H1 (cell line): ENCODE data around the gene TEX38. TPM values are rescaled to one million over a fixed set of nuclear protein-coding genes. Genes with fewer than 3 reads are reported as not detected.

Source experiments
- CTCF ChIA-PET: fragments of 300-600 bp; sonication (Branson Sonifier 250); formaldehyde crosslinking; loops from one replicate; lab custom pipeline; 2021; ENCODE audit not compliant: partially characterized antibody; lab: Charles Lee
- POLR2A ChIA-PET: fragments of 300-600 bp; sonication (Branson Sonifier 250); formaldehyde crosslinking; loops from one replicate; lab custom pipeline; 2021; ENCODE audit warnings: inconsistent platforms; ENCODE audit not compliant: partially characterized antibody; lab: Charles Lee
- DNase-seq, 2 experiments: peaks; one replicate each; pipeline versions ENCODE4 v3.0.0 to v3.0.0-alpha.2; 2010 to 2022; ENCODE audit warnings: low spot score in 2 of 2, low read depth in 1 of 2, mixed read lengths in 1 of 2
- FAIRE-seq: peaks from 2 replicates; lab custom pipeline; 2011; peaks lifted over from hg19 to GRCh38; lab: Jason Lieb, UNC
- H2AFZ ChIP-seq: 2 replicates; pipeline ENCODE4 v1.8.1; 2012; ENCODE audit warnings: low read length, inconsistent platforms
- H2AK5ac ChIP-seq: 2 replicates; pipeline ENCODE4 v1.6.1; 2013; ENCODE audit warnings: low read depth, low read length
- H2BK120ac ChIP-seq: replicated peaks from 2 replicates; pipeline ENCODE3; 2013; ENCODE audit warnings: low read depth, low read length, inconsistent platforms
- H2BK12ac ChIP-seq: 2 replicates; pipeline ENCODE4 v1.6.1; 2013; ENCODE audit warnings: low read depth, low read length
- H2BK15ac ChIP-seq: 2 replicates; pipeline ENCODE4 v1.6.1; 2013; ENCODE audit warnings: low read length
- H2BK20ac ChIP-seq: 2 replicates; pipeline ENCODE4 v1.6.1; 2013; ENCODE audit warnings: low read length
- H2BK5ac ChIP-seq: 2 replicates; pipeline ENCODE4 v1.6.1; 2013; ENCODE audit warnings: low read depth, low read length
- H3K14ac ChIP-seq: 2 replicates; pipeline ENCODE4 v1.6.1; 2013; ENCODE audit warnings: inconsistent platforms; ENCODE audit not compliant: insufficient read length
- H3K18ac ChIP-seq: 2 replicates; pipeline ENCODE4 v1.6.1; 2013; ENCODE audit warnings: low read length; ENCODE audit errors: extremely low read depth
- H3K23ac ChIP-seq: 2 replicates; pipeline ENCODE4 v1.6.1; 2013; ENCODE audit warnings: inconsistent platforms; ENCODE audit not compliant: insufficient read length
- H3K23me2 ChIP-seq: 2 replicates; pipeline ENCODE4 v1.6.1; 2013; ENCODE audit warnings: low read depth, low read length
- H3K27ac ChIP-seq: 2 replicates; pipeline ENCODE4 v1.6.1; 2011; ENCODE audit warnings: low read depth, low read length, inconsistent platforms
- H3K27me3 ChIP-seq, 4 experiments: replicated peaks in 1 of 4; 1 replicate in 1 of 4; 2 replicates in 3 of 4; pipeline versions ENCODE4 v1.6.1 to v1.8.1; 2011 to 2013; ENCODE audit warnings: low read length in 3 of 4, mild to moderate bottlenecking in 3 of 4, inconsistent platforms in 2 of 4, mixed read lengths in 2 of 4, moderate library complexity in 1 of 4; ENCODE audit not compliant: control insufficient read depth in 3 of 4, insufficient read depth in 3 of 4; ENCODE audit errors: extremely low read depth in 1 of 4
- H3K36me3 ChIP-seq, 4 experiments: 2 replicates each; pipeline versions ENCODE4 v1.6.1 to v1.8.1; 2011 to 2013; ENCODE audit warnings: mild to moderate bottlenecking in 4 of 4, low read length in 3 of 4, moderate library complexity in 2 of 4, control low read depth in 1 of 4, inconsistent platforms in 1 of 4; ENCODE audit not compliant: insufficient read depth in 4 of 4, control insufficient read depth in 2 of 4
- H3K4ac ChIP-seq: replicated peaks from 2 replicates; pipeline ENCODE3; 2013; ENCODE audit warnings: low read length, low read depth, mixed read lengths, inconsistent platforms; ENCODE audit not compliant: insufficient read length
- H3K4me1 ChIP-seq, 4 experiments: replicated peaks in 1 of 4; 1 replicate in 1 of 4; 2 replicates in 3 of 4; pipeline versions ENCODE4 v1.6.1 to v1.8.1; 2011 to 2013; ENCODE audit warnings: low read length in 3 of 4, inconsistent platforms in 2 of 4, mixed read lengths in 1 of 4; ENCODE audit not compliant: insufficient read depth in 4 of 4, control insufficient read depth in 3 of 4
- H3K4me2 ChIP-seq, 2 experiments: 2 replicates each; pipeline versions ENCODE4 v1.6.1 to v1.8.1; 2011 to 2013; ENCODE audit warnings: low read depth in 2 of 2, low read length in 2 of 2, control low read depth in 1 of 2, inconsistent platforms in 1 of 2, mild to moderate bottlenecking in 1 of 2; ENCODE audit not compliant: insufficient read depth in 1 of 2
- H3K4me3 ChIP-seq, 4 experiments: fragments of 200-600, 300-600 bp in 1 of 4; sonication (generic), shearing (Covaris generic), sonication (Bioruptor Twin) in 1 of 4; 2 replicates each; pipeline versions ENCODE4 v1.5.1 to v1.8.1; 2011 to 2016; ENCODE audit warnings: low read length in 4 of 4, low read depth in 3 of 4, control low read depth in 2 of 4, inconsistent platforms in 2 of 4, mild to moderate bottlenecking in 2 of 4, mixed read lengths in 1 of 4, moderate library complexity in 1 of 4; ENCODE audit not compliant: insufficient read depth in 2 of 4; ENCODE audit errors: extremely low read depth in 1 of 4
- H3K56ac ChIP-seq: replicated peaks from 2 replicates; pipeline ENCODE3; 2013; ENCODE audit warnings: low read depth, mild to moderate bottlenecking, mixed read lengths, low read length, inconsistent platforms; ENCODE audit not compliant: insufficient read length
- H3K79me1 ChIP-seq: 2 replicates; pipeline ENCODE4 v1.6.1; 2013; ENCODE audit warnings: low read depth, low read length, control low read depth
- H3K79me2 ChIP-seq, 2 experiments: 2 replicates each; pipeline versions ENCODE4 v1.6.1 to v1.8.1; 2012 to 2013; ENCODE audit warnings: low read length in 2 of 2, mild to moderate bottlenecking in 2 of 2, inconsistent platforms in 1 of 2; ENCODE audit not compliant: insufficient read depth in 2 of 2, control insufficient read depth in 1 of 2
- H3K9ac ChIP-seq, 4 experiments: replicated peaks in 1 of 4; 1 replicate in 1 of 4; 2 replicates in 3 of 4; pipeline versions ENCODE4 v1.6.1 to v1.8.1; 2011 to 2013; ENCODE audit warnings: low read depth in 3 of 4, low read length in 3 of 4, control low read depth in 2 of 4, mild to moderate bottlenecking in 2 of 4, moderate library complexity in 2 of 4, inconsistent platforms in 1 of 4; ENCODE audit errors: extremely low read depth in 1 of 4
- H3K9me3 ChIP-seq, 2 experiments: 2 replicates each; pipeline versions ENCODE4 v1.6.1 to v1.8.1; 2012 to 2013; ENCODE audit warnings: mild to moderate bottlenecking in 2 of 2, moderate library complexity in 2 of 2, control low read depth in 1 of 2, inconsistent platforms in 1 of 2, low read depth in 1 of 2, low read length in 1 of 2, mixed read lengths in 1 of 2; ENCODE audit not compliant: insufficient read depth in 2 of 2
- H4K20me1 ChIP-seq, 2 experiments: replicated peaks in 1 of 2; 2 replicates each; pipeline versions ENCODE3 to v1.8.1; 2011 to 2013; ENCODE audit warnings: inconsistent platforms in 2 of 2, low read length in 2 of 2, mild to moderate bottlenecking in 1 of 2; ENCODE audit not compliant: insufficient read depth in 2 of 2, control insufficient read depth in 1 of 2
- H4K5ac ChIP-seq: 2 replicates; pipeline ENCODE4 v1.6.1; 2013; ENCODE audit warnings: low read length, low read depth, mixed read lengths, inconsistent platforms; ENCODE audit not compliant: insufficient read length
- H4K8ac ChIP-seq: 2 replicates; pipeline ENCODE4 v1.8.0; 2013; ENCODE audit warnings: mild to moderate bottlenecking, moderate library complexity, low read length, inconsistent platforms; ENCODE audit not compliant: insufficient read depth; ENCODE audit errors: extremely low read depth
- H4K91ac ChIP-seq: replicated peaks from 2 replicates; pipeline ENCODE3; 2013; ENCODE audit warnings: low read length, mixed read lengths, inconsistent platforms; ENCODE audit not compliant: insufficient read length
- ASH2L ChIP-seq: fragments of 200-600, 300-600 bp; sonication (generic); IDR thresholded peaks from one replicate; pipeline ENCODE4 v1.7.1; 2017; ENCODE audit warnings: low read length
- ATF3 ChIP-seq: IDR thresholded peaks from 2 replicates; pipeline ENCODE4 v1.6.1; 2011; ENCODE audit warnings: low read depth, mild to moderate bottlenecking, low read length; ENCODE audit not compliant: insufficient read depth
- BACH1 ChIP-seq: IDR thresholded peaks from 2 replicates; pipeline ENCODE4 v1.6.1; 2012; ENCODE audit warnings: low read length, improper control_type of control experiment
- CEBPB ChIP-seq: IDR thresholded peaks from 2 replicates; pipeline ENCODE4 v1.6.1; 2012; ENCODE audit warnings: low read depth, low read length
- FOSL1 ChIP-seq: IDR thresholded peaks from 2 replicates; pipeline ENCODE4 v1.6.1; 2011; ENCODE audit warnings: mild to moderate bottlenecking, low read depth, low read length, moderate library complexity; ENCODE audit not compliant: insufficient read depth
- HDAC6 ChIP-seq: IDR thresholded peaks from one replicate; pipeline ENCODE4 v1.7.1; 2012; ENCODE audit warnings: low read depth, mild to moderate bottlenecking, inconsistent platforms, low read length, moderate library complexity
- JUN ChIP-seq: IDR thresholded peaks from 2 replicates; pipeline ENCODE4 v1.6.1; 2011; ENCODE audit warnings: low read depth, mild to moderate bottlenecking, improper control_type of control experiment, low read length
- KDM1A ChIP-seq: fragments of 200-600, 300-600 bp; sonication (generic); IDR thresholded peaks from 2 replicates; pipeline ENCODE4 v1.7.1; 2016; ENCODE audit warnings: mild to moderate bottlenecking, low read length, borderline replicate concordance
- KDM5A ChIP-seq: fragments of 200-600 bp; IDR thresholded peaks from 2 replicates; pipeline ENCODE4 v1.7.1; 2012; ENCODE audit warnings: mild to moderate bottlenecking, low read length, inconsistent platforms, mixed read lengths
- NANOG ChIP-seq: IDR thresholded peaks from 2 replicates; pipeline ENCODE4 v1.6.1; 2011; ENCODE audit warnings: low read length, low read depth, mild to moderate bottlenecking, inconsistent platforms; ENCODE audit not compliant: insufficient read depth, poor library complexity, severe bottlenecking
- POU5F1 ChIP-seq: IDR thresholded peaks from 2 replicates; pipeline ENCODE4 v1.6.1; 2011; ENCODE audit warnings: low read depth, mild to moderate bottlenecking, low read length, moderate library complexity
- SIRT6 ChIP-seq: IDR thresholded peaks from one replicate; pipeline ENCODE4 v1.7.1; 2012; ENCODE audit warnings: low read length, inconsistent platforms
- TAF1 ChIP-seq: IDR thresholded peaks from 2 replicates; pipeline ENCODE4 v1.6.1; 2011; ENCODE audit warnings: mild to moderate bottlenecking, low read depth, low read length
- WGBS, 2 experiments: shearing (Covaris generic) in 1 of 2; methylation state at CpG; one replicate each; pipeline versions ENCODE4 v1.1.6 to v1.1.7; 2013 to 2015; ENCODE audit warnings: low lambda C conversion rate in 2 of 2, mixed read lengths in 2 of 2, inconsistent platforms in 1 of 2, low coverage in 1 of 2, missing lambda C conversion rate in 1 of 2; ENCODE audit not compliant: insufficient replicate concordance in 2 of 2, insufficient coverage in 1 of 2, insufficient read length in 1 of 2; ENCODE audit errors: extremely low coverage in 1 of 2, missing lambda C conversion rate in 1 of 2; 5-methylcytosine and 5-hydroxymethylcytosine counted together
- polyA plus RNA-seq, 7 experiments: library from polyadenylated mRNA; depleted of rRNA in 3 of 7; stranded (reverse) in 5 of 7; unstranded in 2 of 7; fragments of >200 nt in 5 of 7; fragments of 200-250 nt in 2 of 7; gene quantifications; 1 replicate in 5 of 7; 2 replicates in 1 of 7; 4 replicates in 1 of 7; pipeline versions ENCODE4 v1.2.1 to v1.2.3, GENCODE V29; 2011 to 2013; ENCODE audit warnings: missing spikeins in 2 of 7, mixed read lengths in 2 of 7
- total RNA-seq: library from RNA; stranded (reverse); fragmentation: NEBNext Ultra II Directional; extraction: Animal tissue kit (Norgen Biotek cat#: 25700); gene quantifications from 2 replicates; pipeline ENCODE4 v1.2.1, GENCODE V29; 2021
- TF ChIP-seq, protein P1 (sequence below): IDR thresholded peaks from 2 replicates; pipeline ENCODE4 v1.6.1; 2012; ENCODE audit warnings: inconsistent platforms

The TEX38 gene
- total and polyA plus RNA-seq, 2 of the 8 experiments (the other 6 are each of a cell fraction or from before 2014, with no cell fraction given): 0.33 TPM; not detected in 1

DNA sequence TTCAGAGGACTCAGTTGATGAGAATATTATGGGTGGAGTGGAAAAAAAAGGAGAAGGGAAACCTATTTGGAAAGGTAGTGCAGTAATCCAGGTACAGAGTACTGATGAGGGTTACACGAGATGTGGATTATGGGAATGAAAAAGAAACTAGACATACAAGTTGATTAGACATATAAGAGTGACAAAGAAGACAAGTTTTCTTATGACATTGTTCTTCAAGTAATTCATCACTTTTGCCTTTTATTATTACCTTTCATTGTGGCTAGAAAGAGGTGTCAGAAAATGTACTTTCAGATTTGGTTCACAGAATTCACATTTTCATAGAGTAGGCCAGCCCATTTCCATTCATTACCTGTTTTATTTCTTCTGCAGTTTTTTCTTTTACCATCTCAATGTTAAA, 13.9 kb upstream of the TEX38 start:
- Histone ChIP-seq H3K23ac (no peak overlapping the region), H2BK20ac (no peak overlapping the region), H4K20me1 (no peaks in the 10 kb centered on the region), H2BK120ac (no peak overlapping the region), H3K18ac (no peak overlapping the region), H3K4me3 (no peak overlapping the region), H4K91ac (no peak overlapping the region), H4K5ac (no peak overlapping the region), H3K36me3 (peaks cover 0 to 44% (median 8%) of the 10 kb centered on the region in 4 experiments; a peak in 6 of 8 replicates), H3K27ac (no peak overlapping the region), H3K4me2 (no peak overlapping the region), H3K27me3 (no peaks in the 10 kb centered on the region), H2BK15ac (no peak overlapping the region), H2BK12ac (no peak overlapping the region), H4K8ac (no peak overlapping the region), H3K9me3 (no peaks in the 10 kb centered on the region), H3K4ac (no peak overlapping the region), H3K14ac (no peak overlapping the region), H3K9ac (no peak overlapping the region), H2AFZ (no peak overlapping the region), H2AK5ac (no peak overlapping the region), H3K4me1 (no peaks in the 10 kb centered on the region), H3K79me2 (no peaks in the 10 kb centered on the region), H3K56ac (no peak overlapping the region), H2BK5ac (no peak overlapping the region), H3K79me1 (no peaks in the 10 kb centered on the region), H3K23me2 (no peaks in the 10 kb centered on the region)
- WGBS, 2 experiments: 83% methylated on average over 1 of the region's 1 CpG; no CpG with 5 or more reads in 1 of the 2 experiments
- DNase-seq (no peak), FAIRE-seq (no peak)
- POLR2A ChIA-PET: interaction anchor here (0.8 kb wide), 1 partner anchor 10 kb away, joined by 3 read pairs; the partner anchor contains the start of gene ATPAF1
- CTCF ChIA-PET: interaction anchor here (0.8 kb wide), 1 partner anchor 8 kb away, joined by 3 read pairs; no protein-coding TSS in a partner anchor
- no peak for TF ChIP-seq HDAC6
- TF ChIP-seq CEBPB: no peak
- no peak for TF ChIP-seq NANOG
- no peak for TF ChIP-seq TAF1
- TF ChIP-seq BACH1: no peak
- TF ChIP-seq JUN: no peak
- no peak for TF ChIP-seq SIRT6
- TF ChIP-seq KDM1A: no peak
- no peak for TF ChIP-seq ASH2L
- TF ChIP-seq, protein P1, sequence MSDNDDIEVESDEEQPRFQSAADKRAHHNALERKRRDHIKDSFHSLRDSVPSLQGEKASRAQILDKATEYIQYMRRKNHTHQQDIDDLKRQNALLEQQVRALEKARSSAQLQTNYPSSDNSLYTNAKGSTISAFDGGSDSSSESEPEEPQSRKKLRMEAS: no peak
- no peak for TF ChIP-seq ATF3
- no peak for TF ChIP-seq POU5F1
- no peak for TF ChIP-seq FOSL1
- no peak for TF ChIP-seq KDM5A
